NCI-H2081 (cell line): ENCODE measurements around the gene PPP1CA.
"Not testable (repeated sequence)": the region's sequence is repeated elsewhere in the genome, so short reads cannot be mapped to it uniquely, and the experiment has no call there.

ENCODE experiments used
- DNase-seq, 2 experiments: peaks; one replicate each; lab custom pipeline; 2025; lab: John Stamatoyannopoulos, UW

PPP1CA gene

DNA sequence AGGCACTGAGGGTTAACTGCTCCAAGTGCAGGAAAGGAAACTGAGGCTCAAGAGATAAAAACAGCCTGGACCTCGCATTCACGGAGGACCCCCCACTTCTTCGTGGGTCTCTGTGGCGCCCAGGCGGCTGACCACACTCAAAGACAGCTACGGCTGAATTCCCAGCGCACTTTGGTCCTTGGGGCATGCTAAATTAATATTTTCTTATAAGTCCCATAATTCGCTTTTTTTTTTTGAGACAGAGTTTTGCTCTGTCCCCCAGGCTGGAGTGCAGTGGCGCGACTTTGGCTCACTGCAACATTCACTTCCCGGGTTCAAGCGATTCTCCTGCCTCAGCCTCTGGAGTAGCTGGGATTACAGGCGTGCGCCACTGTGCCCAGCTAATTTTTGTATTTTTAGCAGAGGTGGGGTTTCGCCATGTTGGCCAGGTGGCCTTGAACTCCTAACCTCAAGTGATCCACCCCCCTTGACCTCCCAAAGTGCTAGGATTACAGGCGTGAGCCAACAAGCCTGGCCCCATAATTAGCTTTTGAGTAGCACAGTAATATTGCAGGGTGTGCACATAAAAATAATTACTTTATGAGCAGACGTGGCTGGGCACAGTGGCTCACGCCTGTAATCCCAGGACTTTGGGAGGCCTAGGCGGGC is 658 bp upstream of the PPP1CA start:
- not testable (repeated sequence) for DNase-seq

DNA sequence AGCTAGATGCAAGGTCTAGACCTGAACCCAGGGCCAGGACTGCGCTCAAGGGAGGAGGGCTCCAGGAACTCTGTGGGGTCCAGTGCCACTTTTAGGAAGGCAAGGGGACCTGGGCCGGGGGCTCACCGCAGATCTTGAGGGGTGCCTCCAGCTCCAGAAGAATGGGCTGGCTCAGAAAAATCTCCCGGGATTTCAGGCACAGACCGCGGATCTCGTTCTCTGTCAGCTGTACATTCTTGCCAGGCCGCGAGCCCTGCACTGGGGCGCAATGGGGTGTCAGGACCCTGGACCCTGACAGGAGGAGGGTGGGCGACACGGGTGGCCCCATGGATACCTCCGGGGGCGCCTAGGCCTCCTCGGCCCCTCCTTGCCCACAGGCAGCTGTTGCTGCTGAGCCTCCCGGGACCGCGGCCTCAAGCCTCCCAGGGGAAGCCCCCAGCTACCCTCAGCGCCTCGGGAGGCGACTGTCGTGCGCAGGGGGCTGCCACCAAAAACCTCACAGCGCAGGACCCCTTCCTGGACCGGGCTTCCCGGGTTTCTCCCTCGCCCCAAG is 640 bp downstream of the PPP1CA start:
- DNase-seq: no peak

DNA sequence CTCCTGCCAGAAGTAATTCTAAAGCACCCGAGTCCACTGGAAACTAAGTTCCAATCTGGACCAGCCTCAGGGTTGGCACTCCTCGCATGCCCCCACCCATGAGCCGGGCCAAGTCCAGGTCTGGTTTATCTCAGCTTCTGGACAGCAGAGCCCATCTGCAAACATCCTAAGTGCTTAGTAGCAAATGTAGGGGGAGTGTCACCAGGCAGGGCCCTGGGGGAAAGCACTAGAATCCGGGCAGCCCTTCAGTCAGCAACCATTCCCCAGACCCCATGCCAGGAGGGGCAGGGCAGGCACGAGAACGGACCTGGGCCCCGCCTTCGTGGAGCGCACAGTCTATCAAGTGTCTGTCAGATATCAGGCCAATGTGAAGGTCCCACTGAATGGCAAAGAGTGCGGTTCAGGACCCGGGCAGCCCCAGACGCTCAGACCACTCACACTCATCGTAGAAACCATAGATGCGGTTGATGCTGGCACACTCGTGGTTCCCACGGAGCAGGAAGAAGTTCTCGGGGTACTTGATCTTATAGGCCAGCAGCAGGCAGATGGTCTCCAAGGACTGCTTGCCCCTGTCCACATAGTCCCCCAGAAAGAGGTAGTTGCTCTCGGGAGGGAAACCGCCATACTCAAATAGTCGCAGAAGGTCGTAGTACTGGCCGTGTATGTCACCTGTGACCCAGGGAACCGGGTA is 1.3 kb downstream of the PPP1CA start:
- no peak for DNase-seq

- no peak for DNase-seq
These were observed 2.7 kb downstream of the PPP1CA start for GRCh38 chr11:67398661-67399563.

GRCh38 chr11:67397986-67398660 is 3.5 kb downstream of the PPP1CA start:
- no peak for DNase-seq

DNA sequence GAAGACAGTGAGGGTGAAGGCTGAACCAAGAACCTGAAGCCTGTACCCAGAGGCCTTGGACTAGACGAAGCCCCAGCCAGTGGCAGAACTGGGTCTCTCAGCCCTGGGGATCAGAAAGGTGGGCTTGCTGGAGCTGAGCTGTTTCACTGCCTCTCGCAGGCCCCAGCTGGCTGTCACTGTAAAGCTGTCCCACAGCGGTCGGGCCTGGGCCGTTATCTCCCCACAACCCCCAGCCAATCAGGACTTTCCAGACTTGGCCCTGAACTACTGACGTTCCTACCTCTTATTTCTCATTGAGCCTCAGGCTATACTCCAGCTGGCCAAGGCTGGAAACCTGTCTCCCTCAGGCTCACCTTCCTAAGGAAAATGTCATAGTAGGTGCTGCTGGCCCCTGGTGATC is 4.1 kb downstream of the PPP1CA start:
- DNase-seq: no peak

- no peak for DNase-seq
These were observed 4.9 kb downstream of the PPP1CA start for GRCh38 chr11:67396587-67397389.

DNA sequence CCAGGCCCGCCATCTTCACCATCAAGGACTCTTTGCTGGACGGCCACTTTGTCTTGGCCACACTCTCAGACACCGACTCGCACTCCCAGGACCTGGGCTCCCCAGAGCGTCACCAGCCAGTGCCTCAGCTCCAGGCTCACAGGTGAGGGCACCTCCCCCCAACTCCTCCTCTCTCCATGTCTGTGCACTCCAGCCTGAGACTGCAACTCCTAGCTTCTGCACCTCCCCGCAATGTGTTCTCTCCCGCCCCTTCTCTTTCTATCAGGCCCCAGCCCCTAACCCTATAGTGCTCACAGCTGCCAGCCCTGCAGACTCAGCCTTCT is 5.4 kb downstream of the PPP1CA start:
- DNase-seq: no peak

DNA sequence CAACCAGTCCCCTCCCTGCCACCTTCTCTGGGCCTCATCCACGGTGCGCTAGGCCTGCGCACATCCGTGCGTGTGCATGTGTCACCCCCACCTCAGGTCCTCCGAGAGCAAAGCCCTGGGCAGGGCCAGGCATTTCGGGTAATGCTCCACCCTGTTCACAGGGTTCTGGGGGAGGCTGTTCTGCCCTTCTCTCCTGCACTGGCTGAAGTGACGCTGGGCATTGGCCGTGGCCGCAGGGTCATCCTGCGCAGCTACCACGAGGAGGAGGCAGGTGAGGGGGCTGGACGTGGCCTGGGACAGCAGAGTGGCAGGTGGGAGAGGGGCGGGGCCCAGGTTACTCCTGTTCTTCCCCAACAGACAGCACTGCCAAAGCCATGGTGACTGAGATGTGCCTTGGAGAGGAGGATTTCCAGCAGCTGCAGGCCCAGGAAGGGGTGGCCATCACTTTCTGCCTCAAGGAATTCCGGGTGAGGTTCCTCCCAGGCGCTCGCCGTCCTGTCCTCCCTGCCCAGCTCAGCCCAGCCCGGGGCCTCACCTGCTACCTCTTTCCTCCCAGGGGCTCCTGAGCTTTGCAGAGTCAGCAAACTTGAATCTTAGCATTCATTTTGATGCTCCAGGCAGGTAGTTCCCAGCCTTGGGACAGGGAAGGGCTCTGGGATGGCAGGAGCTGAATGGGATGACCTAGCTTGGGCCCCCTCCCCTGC is 6.0 kb downstream of the PPP1CA start:
- no peak for DNase-seq

GRCh38 chr11:67393990-67394389 is 7.7 kb downstream of the PPP1CA start:
- no peak for DNase-seq

DNA sequence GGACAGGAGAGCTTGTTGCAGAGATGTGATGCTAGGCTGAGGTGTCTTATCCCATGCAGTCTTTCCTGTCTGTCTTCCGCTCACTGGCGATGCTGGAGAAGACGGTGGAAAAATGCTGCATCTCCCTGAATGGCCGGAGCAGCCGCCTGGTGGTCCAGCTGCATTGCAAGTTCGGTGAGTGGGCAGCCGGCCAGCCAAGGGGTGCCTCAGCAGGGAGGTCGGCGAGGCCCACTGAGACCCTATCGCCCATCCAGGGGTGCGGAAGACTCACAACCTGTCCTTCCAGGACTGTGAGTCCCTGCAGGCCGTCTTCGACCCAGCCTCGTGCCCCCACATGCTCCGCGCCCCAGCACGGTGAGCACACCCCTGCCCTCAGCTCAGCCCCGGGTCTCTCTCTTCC is 8.2 kb downstream of the PPP1CA start:
- DNase-seq: no peak

DNA sequence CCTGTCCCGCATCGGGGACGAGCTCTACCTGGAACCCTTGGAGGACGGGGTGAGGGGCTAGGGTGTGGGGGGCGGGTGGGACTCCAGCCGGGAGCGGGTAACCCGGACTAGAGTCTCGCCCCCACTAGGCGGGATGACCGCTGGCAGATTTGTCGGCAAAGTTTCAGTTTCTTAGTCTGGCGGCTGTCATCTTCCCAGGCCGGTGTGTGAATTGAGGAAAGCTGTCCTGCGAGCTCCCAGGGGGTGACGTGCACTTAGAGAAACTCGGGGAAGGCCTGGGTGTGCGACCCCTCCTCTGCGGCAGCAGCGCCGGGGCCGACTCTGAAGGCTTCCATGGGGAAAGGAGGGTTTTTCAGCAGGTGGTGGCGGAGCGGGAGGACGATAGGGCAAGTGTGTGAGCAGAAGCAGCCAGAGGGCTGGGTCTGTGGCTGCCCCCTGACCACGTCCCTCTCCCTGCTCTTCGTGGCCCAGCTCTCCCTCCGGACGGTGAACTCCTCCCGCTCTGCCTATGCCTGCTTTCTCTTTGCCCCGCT is 9.4 kb downstream of the PPP1CA start:
- DNase-seq: no peak

GRCh38 chr11:67391304-67392182 is 10.1 kb downstream of the PPP1CA start, which contains the start of gene RAD9A:
Gene RAD9A (plus strand): TSS chr11:67391986. CDS start chr11:67392045, 59 bp downstream.
- DNase-seq: peak; percentile 91 to 95

GRCh38 chr11:67390947-67391303 is 10.7 kb downstream of the PPP1CA start:
- no peak for DNase-seq

DNA sequence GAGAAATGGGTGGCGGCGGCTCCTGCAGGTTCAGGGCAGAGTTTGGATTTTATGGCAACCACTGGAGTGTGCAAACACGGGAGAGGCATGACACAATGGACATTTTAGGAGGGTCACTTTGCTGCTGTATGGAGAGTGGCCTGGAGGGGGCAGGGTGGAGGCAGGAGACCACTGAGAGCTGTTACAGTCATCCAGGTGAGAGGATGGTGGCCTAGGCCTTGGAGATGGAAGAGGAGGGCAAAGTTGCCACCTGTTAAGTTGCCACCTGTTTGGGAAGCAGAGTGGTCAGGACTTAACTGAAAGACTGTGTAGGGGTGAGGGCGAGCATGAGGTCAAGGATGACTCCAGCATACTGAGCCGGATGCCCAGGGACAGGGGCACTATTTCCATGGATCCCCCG is 12.2 kb downstream of the PPP1CA start:
- DNase-seq: peak; percentile 23 to 25

DNA sequence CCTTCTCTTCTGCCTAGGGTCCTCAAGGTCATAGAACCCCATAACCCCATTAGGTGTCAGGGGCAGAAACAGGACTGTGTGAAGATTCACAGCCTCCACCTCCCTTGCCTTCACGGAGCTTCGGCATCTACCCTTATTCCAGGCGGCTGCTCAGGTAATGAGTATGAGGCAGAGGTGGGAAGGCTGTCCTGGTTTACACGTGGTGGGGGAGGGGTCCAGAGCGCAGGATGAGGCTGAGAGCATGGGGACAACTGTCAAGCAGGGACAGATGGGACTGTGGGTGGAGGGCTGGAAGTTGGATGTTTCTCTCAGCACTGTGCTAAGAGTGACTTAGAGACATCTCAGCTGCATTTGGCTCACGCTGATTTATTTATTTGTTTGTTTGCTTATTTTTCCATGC is 14.1 kb downstream of the PPP1CA start:
- no peak for DNase-seq

DNA sequence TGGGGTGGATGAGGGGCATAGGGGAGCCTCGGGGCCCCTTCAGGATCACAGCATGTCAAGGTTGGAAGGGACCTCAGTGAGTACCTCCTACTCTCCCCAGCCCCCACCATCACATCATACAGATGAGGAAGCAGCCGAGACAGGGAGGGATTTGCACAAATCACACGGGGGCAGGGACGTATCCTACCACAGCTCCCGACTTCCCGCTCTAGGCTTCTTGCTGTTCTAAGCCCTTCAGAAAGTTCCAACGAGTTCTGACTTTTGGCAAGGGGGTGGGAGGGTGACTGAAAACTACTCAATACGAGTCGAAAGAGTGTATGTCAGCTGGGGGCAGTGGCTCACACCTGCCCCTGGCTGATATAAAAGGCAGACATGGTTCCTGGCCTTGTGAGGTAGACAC is 14.6 kb downstream of the PPP1CA start:
- no peak for DNase-seq

GRCh38 chr11:67384851-67385366 is 16.7 kb downstream of the PPP1CA start:
- peak in 1 of 2 experiments; percentile 28 for DNase-seq
